ENCODE results near the gene ACTN1.
"Not testable (repeated sequence)": the region's sequence is repeated elsewhere in the genome, so short reads cannot be mapped to it uniquely, and the experiment has no call there.

ACTN1 gene

DNA sequence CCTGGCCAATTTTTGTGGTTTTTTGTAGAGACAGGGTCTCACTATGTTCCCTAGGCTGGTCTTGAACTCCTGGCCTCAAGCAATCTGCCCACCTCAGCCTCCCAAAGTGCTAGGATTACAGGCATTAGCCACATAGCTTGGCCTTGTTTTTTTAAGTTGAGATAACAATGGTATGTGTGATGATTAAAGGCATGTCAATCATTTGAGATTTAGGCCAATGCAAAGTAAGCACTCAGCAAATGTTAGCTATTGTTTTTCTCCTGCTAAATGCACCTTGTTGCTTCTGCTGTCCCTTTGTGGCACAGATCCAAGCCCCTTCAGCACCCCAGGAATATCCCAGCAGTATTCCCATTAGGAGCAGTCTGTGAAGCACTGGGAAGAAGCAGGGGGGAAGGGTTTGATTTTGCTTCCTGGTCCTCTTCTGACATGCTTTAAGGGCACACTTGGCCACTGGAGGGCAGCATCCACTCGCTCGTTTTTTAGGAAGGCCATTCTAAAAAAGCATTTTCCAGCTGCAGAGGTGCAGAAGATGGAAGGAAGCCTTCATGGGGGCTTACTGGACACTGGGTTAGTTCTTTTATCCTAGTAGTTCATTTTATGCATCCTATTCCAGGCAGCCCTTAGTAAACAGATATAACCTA lies 116.0 kb downstream of the ACTN1 start:
- peak; percentile 62 for DNase-seq (ENCODE audit: low read depth)

DNA sequence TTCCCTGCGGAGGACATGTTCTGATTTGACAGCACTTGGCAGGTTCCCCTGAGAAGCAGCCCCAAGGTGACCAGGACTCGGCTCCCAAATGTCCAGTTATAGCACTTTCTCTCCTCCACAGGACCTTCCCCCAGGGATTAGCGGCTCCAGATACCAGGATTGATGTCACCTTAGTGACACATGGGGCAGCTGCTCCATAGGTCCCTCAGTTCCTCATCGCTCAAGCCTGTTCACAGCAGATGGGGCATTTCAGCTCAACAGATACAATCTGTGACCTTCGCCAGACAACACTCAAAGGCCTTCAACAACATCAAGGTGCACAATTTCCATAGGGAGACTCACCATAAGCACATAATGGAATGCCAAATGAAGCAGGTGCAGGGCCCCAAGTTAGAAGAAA lies 118.3 kb downstream of the ACTN1 start:
- no peak for DNase-seq (ENCODE audit: low read depth)

DNA sequence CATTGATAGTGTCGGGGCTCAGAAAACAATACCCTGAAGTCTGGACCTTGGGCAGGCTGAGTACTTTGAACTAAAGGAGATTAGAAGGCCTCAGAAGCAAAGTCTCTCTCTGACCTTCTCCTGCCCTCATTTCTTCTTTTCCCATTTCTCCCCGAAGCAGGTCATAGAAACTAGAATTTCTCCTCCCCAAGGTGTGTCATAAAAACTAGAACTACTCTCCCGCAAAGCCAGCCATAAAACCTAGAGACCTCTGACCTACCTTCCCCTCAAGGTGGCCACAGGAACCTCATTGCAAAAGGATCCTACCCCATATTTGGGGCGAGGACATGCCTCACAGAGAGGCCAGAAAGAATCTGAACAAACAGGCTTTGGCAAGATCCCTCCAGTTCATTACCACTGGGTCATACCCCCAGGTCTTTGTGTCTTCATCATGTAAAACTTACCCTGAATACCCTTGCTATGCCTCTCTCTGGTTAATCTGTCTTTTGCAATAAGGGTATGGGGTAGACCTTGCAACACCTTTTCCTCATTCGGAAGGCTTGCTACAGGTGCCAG lies 121.5 kb downstream of the ACTN1 start:
- DNase-seq (ENCODE audit: low read depth): no peak

DNA sequence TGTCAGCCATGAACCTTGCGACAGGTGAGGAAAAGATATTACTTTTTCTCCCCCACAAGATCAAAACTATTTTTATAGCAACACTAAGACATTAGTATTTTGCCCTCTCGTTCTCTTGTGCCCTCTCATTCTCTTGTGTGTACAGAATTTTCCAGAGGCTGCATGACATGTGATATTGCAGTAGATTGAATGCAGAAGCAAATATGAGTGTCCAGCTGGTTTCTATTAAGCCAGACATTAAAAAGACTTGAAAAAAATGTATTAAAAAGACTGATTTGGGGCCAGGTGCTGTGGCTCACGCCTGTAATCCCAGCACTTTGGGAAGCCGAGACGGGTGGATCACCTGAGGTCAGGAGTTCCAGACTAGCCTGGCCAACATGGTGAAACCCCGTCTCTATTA lies 122.5 kb downstream of the ACTN1 start:
- no peak for DNase-seq (ENCODE audit: low read depth)

DNA sequence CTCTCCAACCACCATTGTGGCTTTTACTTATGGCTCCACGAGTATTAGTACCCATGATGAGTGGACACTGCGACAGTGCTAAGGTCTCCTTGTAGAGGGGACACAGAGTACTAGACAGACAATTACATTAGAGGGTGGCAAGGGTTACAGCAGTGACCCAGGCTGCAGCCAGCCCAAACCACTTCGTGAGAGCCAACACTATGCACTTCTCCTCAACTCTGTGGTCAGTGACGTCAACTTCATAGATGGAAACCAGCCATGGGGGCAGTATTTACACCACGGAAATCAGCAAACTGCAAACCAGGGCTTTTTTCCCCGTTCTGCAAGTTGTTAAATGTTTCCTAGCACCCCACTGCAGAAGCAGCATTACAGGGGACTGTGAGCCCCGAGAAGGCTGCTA lies 124.7 kb downstream of the ACTN1 start:
- DNase-seq (ENCODE audit: low read depth): no peak

DNA sequence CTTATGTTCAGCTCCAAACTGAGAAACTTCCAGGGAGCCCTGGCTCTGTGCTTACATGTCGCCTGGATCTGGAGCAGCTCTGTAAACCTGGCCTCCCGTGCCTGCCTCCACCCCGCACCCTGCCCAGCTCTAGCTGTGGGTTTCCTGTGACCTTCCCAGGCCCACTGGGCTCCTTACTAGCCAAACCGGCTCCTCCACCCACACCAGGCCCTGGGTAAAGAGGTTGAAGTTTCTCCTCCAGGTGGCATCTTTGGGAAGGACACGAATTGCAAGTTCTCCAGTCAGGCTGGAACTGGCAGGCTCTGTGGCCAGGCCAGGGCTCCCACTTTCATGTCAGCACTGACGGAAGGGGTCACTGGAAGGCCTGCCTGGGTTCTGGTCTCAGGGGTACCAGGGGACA lies 125.4 kb downstream of the ACTN1 start:
- no peak for DNase-seq (ENCODE audit: low read depth)

DNA sequence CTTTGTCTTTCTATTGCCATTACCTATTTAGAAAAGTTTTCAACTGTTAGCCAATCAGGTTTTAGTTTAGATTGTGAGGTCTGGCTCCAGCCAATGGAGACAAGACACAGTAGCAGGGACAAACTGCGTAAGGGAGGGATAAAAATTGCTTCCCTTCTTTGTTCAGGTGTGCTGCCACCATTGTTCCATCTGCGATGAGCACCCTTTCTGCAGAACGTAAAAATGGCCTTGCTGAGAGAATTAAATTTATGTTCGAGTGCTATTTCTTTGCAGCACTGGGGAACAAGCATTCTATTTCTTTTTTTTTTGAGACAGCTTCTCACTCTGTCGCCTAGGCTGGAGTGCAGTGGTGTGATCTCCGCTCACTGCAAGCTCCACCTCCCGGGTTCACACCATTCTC lies 126.6 kb downstream of the ACTN1 start:
- not testable (repeated sequence) for DNase-seq (ENCODE audit: low read depth)

DNA sequence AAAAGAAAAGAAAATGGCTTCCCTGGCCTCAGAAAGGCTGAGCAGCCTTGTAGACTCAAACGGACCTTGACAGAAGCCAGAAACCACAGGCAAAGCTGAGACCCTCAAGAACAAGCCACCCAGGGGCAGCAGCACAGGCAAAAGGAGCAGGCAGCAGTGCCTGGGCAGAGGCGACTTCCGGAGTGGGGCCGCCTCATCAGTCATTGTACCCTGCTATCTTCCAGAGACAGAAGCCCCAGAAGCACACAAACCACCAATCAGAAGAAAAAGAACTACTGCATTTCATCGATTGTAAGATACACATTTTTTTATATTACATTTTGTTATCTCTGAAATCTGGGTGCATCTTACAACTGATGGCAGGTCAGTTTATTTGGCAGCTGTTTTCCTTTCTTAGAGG lies 128.0 kb downstream of the ACTN1 start:
- no peak for DNase-seq (ENCODE audit: low read depth)

- DNase-seq (ENCODE audit: low read depth): no peak
Observed at GRCh38 chr14:68849416-68849815, 129.7 kb downstream of the ACTN1 start.

DNA sequence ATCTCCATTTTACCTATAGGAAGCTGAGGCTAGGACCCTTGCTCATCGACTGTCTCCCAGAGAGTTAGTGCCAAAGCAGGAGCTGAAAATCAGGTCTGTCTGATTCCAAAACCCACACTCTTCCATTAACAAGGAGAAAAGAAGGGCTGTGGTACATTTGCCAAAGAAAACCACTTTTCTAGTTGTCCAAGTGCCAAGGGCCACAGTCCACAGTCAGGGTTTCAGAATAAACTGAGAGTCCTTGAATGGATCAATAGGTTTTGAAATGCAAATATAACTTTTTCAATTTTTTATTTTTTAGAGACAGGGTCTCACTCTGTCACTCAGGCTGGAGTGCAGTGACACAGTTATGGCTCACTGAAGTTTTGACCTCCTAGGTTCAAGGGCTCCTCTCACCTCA lies 130.8 kb downstream of the ACTN1 start:
- no peak for DNase-seq (ENCODE audit: low read depth)

- not testable (repeated sequence) for DNase-seq (ENCODE audit: low read depth)
Observed at GRCh38 chr14:68847640-68848039, 131.5 kb downstream of the ACTN1 start.

DNA sequence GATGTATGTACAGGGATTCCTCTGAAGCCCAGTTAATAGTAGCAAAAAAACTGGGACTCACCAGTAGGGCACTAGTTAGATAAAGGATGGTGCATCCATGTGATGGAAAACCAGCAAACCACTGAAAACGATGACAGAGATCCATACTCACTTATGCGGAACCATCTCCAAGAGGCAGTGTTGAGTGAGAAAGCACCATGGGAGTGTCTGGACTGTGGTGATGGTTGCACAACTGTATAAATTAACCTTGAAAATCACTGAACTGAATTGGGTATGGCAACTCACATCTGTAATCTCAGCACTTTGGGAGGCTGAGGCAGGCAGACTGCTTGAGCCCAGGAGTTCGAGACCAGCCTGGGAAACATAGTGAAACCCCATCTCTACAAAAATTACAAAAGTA lies 132.6 kb downstream of the ACTN1 start:
- DNase-seq (ENCODE audit: low read depth): no peak

DNA sequence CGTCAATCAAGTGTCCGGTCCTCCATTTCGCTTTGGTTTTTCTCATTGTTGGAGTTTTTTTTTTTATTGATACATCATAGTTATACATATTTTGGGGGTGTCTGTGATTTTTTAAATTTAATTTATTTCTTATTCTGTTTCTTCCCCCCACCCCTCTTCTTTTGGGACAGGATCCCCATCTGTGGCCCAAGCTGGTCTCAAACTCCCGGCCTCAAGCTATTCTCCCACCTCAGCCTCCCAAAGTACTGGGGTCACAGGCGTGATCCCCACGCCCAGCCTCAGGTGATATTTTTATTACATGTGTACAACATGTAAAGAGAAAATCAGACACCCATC lies 134.9 kb downstream of the ACTN1 start:
- DNase-seq (ENCODE audit: low read depth): no peak

DNA sequence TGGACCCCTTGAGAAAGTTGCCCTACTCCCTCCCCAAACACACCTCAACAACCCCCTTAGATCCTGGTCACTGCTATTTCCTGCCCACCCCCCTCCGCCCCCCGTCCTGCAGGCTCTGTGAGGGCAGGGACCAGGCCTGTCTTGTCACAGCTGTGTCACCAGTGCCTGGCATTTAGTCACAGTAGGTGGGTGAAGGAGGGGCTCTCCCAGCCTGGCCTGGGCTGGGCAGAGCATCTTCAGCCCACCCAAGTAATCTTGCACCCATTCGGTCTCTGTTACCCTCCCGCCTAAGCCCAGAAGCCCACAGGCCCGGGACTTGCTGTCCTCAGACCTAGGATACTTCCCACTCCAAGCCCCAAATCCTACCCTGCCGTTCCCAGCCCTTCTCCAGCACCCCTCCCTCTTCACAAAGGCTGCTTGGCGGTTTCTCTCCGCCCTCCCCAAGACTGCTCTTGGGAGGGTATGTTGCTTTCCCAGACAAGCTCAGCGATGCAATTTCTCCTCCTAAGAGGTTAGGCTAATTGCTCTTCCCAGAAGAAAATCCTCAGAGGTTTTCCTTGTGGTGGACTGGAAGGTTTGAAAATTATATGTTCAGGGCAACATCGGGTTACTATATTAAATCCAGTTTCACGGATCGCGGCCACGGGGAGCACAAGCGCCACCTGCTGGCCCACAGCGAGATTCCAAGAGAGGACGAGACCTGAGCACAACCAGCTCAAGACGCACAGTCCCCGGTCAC lies 135.5 kb downstream of the ACTN1 start:
- DNase-seq (ENCODE audit: low read depth): peak; percentile 63

DNA sequence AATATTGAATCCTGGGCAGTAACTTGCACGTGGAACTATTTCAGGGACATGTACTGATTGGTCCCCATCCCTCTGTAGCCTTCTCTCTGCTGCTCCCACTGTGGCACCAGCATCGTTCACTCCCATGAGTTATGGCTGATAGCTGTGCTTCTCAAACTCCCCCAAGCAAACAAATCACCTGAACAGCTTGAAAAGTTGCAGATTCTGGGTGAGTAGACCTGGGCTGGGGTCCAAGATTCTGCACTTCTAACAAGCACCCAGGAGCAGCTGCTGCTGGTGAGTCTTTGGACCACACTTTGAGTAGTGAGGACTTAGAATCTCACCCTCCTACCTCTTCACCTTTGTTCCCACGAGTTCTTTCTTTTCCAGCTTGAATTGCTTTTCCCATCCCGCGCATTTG lies 136.8 kb downstream of the ACTN1 start:
- no peak for DNase-seq (ENCODE audit: low read depth)

- no peak for DNase-seq (ENCODE audit: low read depth)
Observed at GRCh38 chr14:68841016-68841809, 137.9 kb downstream of the ACTN1 start.

- no peak for DNase-seq (ENCODE audit: low read depth)
Observed at GRCh38 chr14:68840454-68840853, 138.6 kb downstream of the ACTN1 start.

DNA sequence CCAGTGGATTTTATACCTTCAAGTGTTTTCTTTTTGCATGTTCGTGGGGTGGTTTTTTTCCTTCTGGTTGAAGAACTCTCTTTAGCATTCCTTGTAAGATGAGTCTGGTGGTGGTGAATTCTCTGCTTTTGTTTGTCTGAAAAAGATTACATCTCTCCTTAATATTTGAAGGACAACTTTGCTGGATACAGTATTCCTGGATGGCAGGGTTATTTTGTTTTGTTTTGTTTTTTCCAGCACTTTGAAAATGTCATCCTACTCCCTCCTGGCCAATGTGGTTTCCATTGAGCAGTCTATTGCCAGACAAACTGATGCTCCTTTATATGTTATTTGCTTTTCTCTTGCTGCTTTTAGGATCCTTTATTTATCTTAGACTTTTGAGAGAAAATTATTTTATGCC lies 143.0 kb downstream of the ACTN1 start:
- no peak for DNase-seq (ENCODE audit: low read depth)

GRCh38 chr14:68834816-68835215 lies 144.3 kb downstream of the ACTN1 start:
- no peak for DNase-seq (ENCODE audit: low read depth)

- no peak for DNase-seq (ENCODE audit: low read depth)
Observed at GRCh38 chr14:68828698-68829097, 150.4 kb downstream of the ACTN1 start.

DNA sequence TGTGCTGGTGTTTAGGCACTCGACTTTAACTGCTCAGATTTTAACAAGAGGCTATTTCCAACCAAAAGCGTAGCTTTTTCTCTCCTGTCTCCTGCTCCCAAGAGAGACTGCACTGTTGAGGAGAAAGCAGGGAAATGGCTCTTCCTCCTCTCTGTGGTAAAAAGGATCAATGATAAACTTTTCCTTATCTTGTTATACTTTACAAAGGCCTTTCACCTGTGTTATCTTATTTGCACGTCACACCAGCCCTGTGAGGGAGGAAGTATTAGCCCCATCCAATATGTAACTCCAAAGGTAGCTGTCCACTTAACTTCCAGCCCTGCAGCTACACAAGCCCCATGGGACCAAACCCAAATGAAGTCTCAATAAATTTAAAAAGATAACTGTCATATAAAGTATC lies 153.4 kb downstream of the ACTN1 start:
- DNase-seq (ENCODE audit: low read depth): no peak

DNA sequence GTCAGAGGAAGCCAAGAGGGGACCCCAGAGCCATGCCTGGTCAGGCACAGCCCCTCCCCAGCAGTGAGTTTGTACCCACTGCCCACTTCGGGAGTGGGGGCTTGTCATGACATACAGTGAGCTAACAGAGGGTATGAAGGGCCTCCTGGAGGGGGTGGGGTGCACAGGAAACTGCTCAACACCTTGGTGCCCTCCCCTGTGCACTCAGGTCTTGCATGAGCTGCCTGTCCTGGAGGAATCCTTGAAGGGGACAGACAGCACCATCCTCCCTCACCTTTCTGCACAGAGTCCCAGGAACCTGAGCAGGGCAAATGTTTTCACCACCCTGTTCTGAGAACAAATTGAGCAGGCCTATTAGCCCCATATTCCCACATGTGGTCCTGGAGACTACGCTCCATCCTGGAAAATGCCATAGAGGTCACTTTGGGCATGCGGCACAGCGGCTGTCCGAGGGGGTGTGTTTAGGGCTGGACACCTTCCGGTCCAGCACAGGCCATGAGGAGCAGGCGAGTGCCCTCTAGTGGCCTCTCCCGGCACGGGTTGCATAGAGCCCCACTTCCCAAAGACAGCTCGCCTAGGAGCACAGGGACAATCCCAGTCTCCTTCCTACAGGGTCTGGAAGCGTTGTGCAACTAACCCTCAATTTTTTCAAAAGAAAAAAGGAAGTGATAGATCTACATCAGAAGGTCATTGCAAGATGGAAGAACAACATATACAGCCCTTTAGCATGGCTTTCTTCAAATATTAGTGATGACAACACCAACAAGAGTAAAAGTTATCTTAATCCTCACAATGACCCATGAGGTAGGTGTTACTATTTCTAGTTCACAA lies 154.4 kb downstream of the ACTN1 start:
- DNase-seq (ENCODE audit: low read depth): no peak
